HCT116 (cell line): ENCODE data around the gene RELL1. TPM values are rescaled to one million over a fixed set of nuclear protein-coding genes. Genes with fewer than 3 reads are reported as not detected.

Experiments
- ATAC-seq: fragments of 200-7000 bp; cut with Tn5 transposase; 2 replicates; pipeline ENCODE4 v1.9.1; 2020; ENCODE audit warnings: mild to moderate bottlenecking, moderate library complexity
- BruUV-seq: library from RNA; stranded (reverse); fragments of 400-500 nt; replicated peaks from 2 replicates; lab custom pipeline; 2021; lab: Mats Ljungman, UMichigan
- CTCF ChIA-PET: fragments of 300-600 bp; sonication (Branson Sonifier 250); formaldehyde crosslinking; loops from one replicate; lab custom pipeline; 2021; ENCODE audit warnings: antibody characterized with exemption; lab: Charles Lee
- POLR2A ChIA-PET: fragments of 300-600, 350-600 bp; sonication (Branson Sonifier 250); formaldehyde crosslinking; loops from one replicate; lab custom pipeline; 2021; ENCODE audit warnings: antibody characterized with exemption; lab: Charles Lee
- RAD21 ChIA-PET, 2 experiments: fragments of 300-600 bp; sonication (Branson Sonifier 250); formaldehyde crosslinking; loops; one replicate each; lab custom pipeline; 2023; ENCODE audit warnings: low total read pairs in 2 of 2; ENCODE audit not compliant: uncharacterized antibody in 2 of 2, unreplicated experiment in 2 of 2, low non-redundant PET in 1 of 2; lab: Charles Lee
- DNase-seq: peaks from one replicate; pipeline ENCODE4 v3.0.0-alpha.2; 2010; ENCODE audit warnings: low read depth, low spot score
- H2AFZ ChIP-seq: fragments of 200-600 bp; shearing (Covaris generic), sonication (generic); 2 replicates; pipeline ENCODE4 v1.6.1; 2017; ENCODE audit warnings: low read depth, mixed run types, mixed read lengths, antibody characterized with exemption, low read length; ENCODE audit not compliant: poor library complexity, severe bottlenecking
- H3K27ac ChIP-seq: 2 replicates; pipeline ENCODE4 v1.5.1; 2012; ENCODE audit warnings: low read depth, low read length
- H3K27me3 ChIP-seq: fragments of 200-600 bp; sonication (generic); 2 replicates; pipeline ENCODE4 v1.6.1; 2016; ENCODE audit warnings: mixed run types, low read length, mixed read lengths; ENCODE audit not compliant: insufficient read depth
- H3K36me3 ChIP-seq, 2 experiments: fragments of 200-500 bp in 1 of 2; fragments of 200-600 bp in 1 of 2; sonication (Bioruptor generic) in 1 of 2; sonication (generic) in 1 of 2; 2 replicates each; pipeline versions ENCODE4 v1.5.1 to v1.6.1; 2014 to 2016; ENCODE audit warnings: low read length in 2 of 2, inconsistent platforms in 1 of 2, mixed read lengths in 1 of 2, mixed run types in 1 of 2; ENCODE audit not compliant: insufficient read depth in 2 of 2, control insufficient read depth in 1 of 2
- H3K4me1 ChIP-seq, 2 experiments: fragments of 200-600 bp in 1 of 2; sonication (generic) in 1 of 2; 2 replicates each; pipeline versions ENCODE4 v1.5.1 to v1.6.1; 2012 to 2017; ENCODE audit warnings: low read length in 2 of 2, inconsistent platforms in 1 of 2, mild to moderate bottlenecking in 1 of 2, mixed read lengths in 1 of 2, mixed run types in 1 of 2, moderate library complexity in 1 of 2; ENCODE audit not compliant: insufficient read depth in 2 of 2, control insufficient read depth in 1 of 2
- H3K4me2 ChIP-seq: fragments of 200-600 bp; sonication (generic); 2 replicates; pipeline ENCODE4 v1.6.1; 2017; ENCODE audit warnings: mixed run types, low read length, mixed read lengths
- H3K4me3 ChIP-seq, 2 experiments: fragments of 200-600 bp in 1 of 2; sonication (generic) in 1 of 2; replicated peaks in 1 of 2; 2 replicates each; pipeline ENCODE4 v1.5.1; 2011 to 2016; ENCODE audit warnings: low read length in 2 of 2, control low read depth in 1 of 2, low read depth in 1 of 2, mild to moderate bottlenecking in 1 of 2, mixed read lengths in 1 of 2, mixed run types in 1 of 2
- H3K79me2 ChIP-seq: fragments of 200-600 bp; sonication (generic); 2 replicates; pipeline ENCODE4 v1.6.1; 2017; ENCODE audit warnings: mild to moderate bottlenecking, mixed run types, low read length, moderate library complexity, mixed read lengths; ENCODE audit not compliant: insufficient read depth
- H3K9ac ChIP-seq: fragments of 200-600 bp; sonication (generic); 2 replicates; pipeline ENCODE4 v1.6.1; 2016; ENCODE audit warnings: low read length, mixed read lengths
- H3K9me2 ChIP-seq: fragments of 200-600 bp; sonication (generic), shearing (Covaris generic); 2 replicates; pipeline ENCODE4 v1.6.1; 2017; ENCODE audit warnings: mixed run types, mild to moderate bottlenecking, moderate library complexity; ENCODE audit not compliant: insufficient read depth
- H3K9me3 ChIP-seq, 2 experiments: fragments of 200-500 bp in 1 of 2; fragments of 200-600 bp in 1 of 2; sonication (Bioruptor generic) in 1 of 2; sonication (generic) in 1 of 2; 2 replicates each; pipeline ENCODE4 v1.6.1; 2014 to 2017; ENCODE audit warnings: low read length in 2 of 2, mixed read lengths in 2 of 2, inconsistent platforms in 1 of 2, low read depth in 1 of 2, mild to moderate bottlenecking in 1 of 2, mixed run types in 1 of 2, moderate library complexity in 1 of 2; ENCODE audit not compliant: control insufficient read depth in 1 of 2, insufficient read depth in 1 of 2
- H4K20me1 ChIP-seq: fragments of 200-600 bp; sonication (generic), shearing (Covaris generic); 2 replicates; pipeline ENCODE4 v1.6.1; 2017; ENCODE audit warnings: mixed run types, mild to moderate bottlenecking, moderate library complexity; ENCODE audit not compliant: insufficient read depth
- CBX3 ChIP-seq: IDR thresholded peaks from 2 replicates; pipeline ENCODE4 v1.6.1; 2012; ENCODE audit warnings: low read depth
- EZH2 ChIP-seq: fragments of 200-600 bp; sonication (generic); IDR thresholded peaks from 2 replicates; pipeline ENCODE4 v1.6.1; 2017; ENCODE audit warnings: antibody characterized with exemption, mixed run types
- FOSL1 ChIP-seq: IDR thresholded peaks from 2 replicates; pipeline ENCODE4 v1.6.1; 2012; ENCODE audit warnings: low read depth
- POLR2A ChIP-seq: IDR thresholded peaks from 2 replicates; pipeline ENCODE4 v1.7.0; 2011; ENCODE audit warnings: borderline replicate concordance; ENCODE audit not compliant: insufficient read depth, insufficient read length; ENCODE audit errors: extremely low read depth
- RAD21 ChIP-seq: IDR thresholded peaks from 2 replicates; pipeline ENCODE4 v1.6.1; 2012; ENCODE audit warnings: low read depth, mild to moderate bottlenecking
- REST ChIP-seq: IDR thresholded peaks from 2 replicates; pipeline ENCODE4 v1.6.1; 2012; ENCODE audit warnings: low read depth
- SIN3A ChIP-seq: IDR thresholded peaks from 2 replicates; pipeline ENCODE4 v1.6.1; 2012; ENCODE audit warnings: low read depth
- SP1 ChIP-seq: IDR thresholded peaks from 2 replicates; pipeline ENCODE4 v1.6.1; 2012; ENCODE audit warnings: low read depth
- ZBTB33 ChIP-seq: IDR thresholded peaks from 2 replicates; pipeline ENCODE4 v1.6.1; 2011; ENCODE audit warnings: mild to moderate bottlenecking, low read length, moderate library complexity; ENCODE audit not compliant: insufficient replicate concordance; ENCODE audit errors: extremely low read depth
- ZNF274 ChIP-seq: fragments of 200-500 bp; sonication (Bioruptor generic); IDR thresholded peaks from 2 replicates; pipeline ENCODE4 v1.6.1; 2014; ENCODE audit warnings: mild to moderate bottlenecking, low read depth, low read length, inconsistent platforms
- intact Hi-C: fragments of 100-400 bp; cut with micrococcal nuclease; formaldehyde crosslinking; loops from 2 replicates; pipeline ENCODE4 v1.10.0; 2022
- total RNA-seq: library from RNA; stranded (reverse); gene quantifications from one replicate; pipeline ENCODE4 v1.2.1, GENCODE V29; 2021; ENCODE audit not compliant: unreplicated experiment
- TF ChIP-seq, protein P1 (sequence below): IDR thresholded peaks from 2 replicates; pipeline ENCODE4 v1.6.1; 2012

The RELL1 gene
- total RNA-seq, 1 experiment from 2014 or later, result 30.2 TPM

DNA sequence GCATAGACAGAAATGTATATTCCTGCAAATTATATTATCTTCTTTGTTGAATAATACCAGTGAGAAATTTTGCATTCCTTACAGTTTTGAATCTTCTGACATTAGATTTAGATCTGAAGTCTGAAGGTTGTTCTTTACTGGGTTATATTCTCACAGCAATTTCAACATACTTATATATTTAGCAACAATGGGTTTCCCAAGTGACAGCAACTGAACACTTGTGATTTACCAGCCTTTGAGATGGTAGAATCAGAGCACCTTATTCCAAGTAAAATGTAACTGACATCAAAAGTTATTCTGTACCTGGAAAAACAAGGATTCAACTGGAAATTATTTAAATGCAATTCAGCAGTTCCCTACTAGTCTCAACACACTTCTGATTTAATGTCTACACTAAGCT is 66.0 kb downstream of the RELL1 start:
- CTCF ChIA-PET, result no interaction called here

More for the DNA sequence above, 66.0 kb downstream of the RELL1 start:
- no peak overlapping the region for H3K4me3 ChIP-seq
- no peak overlapping the region for H3K9ac ChIP-seq
- ChIA-PET POLR2A (no interaction called here), RAD21 (no interaction called here)
- ATAC-seq, result no peak
- TF ChIP-seq EZH2 (no peak), ZNF274 (no peak), SP1 (no peak), RAD21 (no peak), ZBTB33 (no peak), FOSL1 (no peak), POLR2A (no peak), CBX3 (no peak), SIN3A (no peak), REST (no peak)
- TF ChIP-seq, protein P1, sequence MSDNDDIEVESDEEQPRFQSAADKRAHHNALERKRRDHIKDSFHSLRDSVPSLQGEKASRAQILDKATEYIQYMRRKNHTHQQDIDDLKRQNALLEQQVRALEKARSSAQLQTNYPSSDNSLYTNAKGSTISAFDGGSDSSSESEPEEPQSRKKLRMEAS, result no peak
- H3K27ac ChIP-seq, result no peak overlapping the region
- no peaks in the 10 kb centered on the region for H3K36me3 ChIP-seq
- no peaks in the 10 kb centered on the region for H3K79me2 ChIP-seq
- H3K4me1 ChIP-seq, result no peaks in the 10 kb centered on the region
- H3K9me3 ChIP-seq, result no peaks in the 10 kb centered on the region
- no peaks in the 10 kb centered on the region for H4K20me1 ChIP-seq
- DNase-seq, result no peak
- intact Hi-C loops, result no loop called here
- H3K9me2 ChIP-seq, result no peaks in the 10 kb centered on the region
- no peak overlapping the region for H2AFZ ChIP-seq
- BruUV-seq, result no TSS peak
- no peak overlapping the region for H3K4me2 ChIP-seq
- H3K27me3 ChIP-seq, result no peaks in the 10 kb centered on the region
